B cell (primary cell): ENCODE data around the gene FMN2. TPM values are rescaled to one million over a fixed set of nuclear protein-coding genes. Genes with fewer than 3 reads are reported as not detected.

Experiments used
- ATAC-seq: fragments of 200-7000 bp; cut with Tn5 transposase; one replicate; pipeline ENCODE4 v1.10.0; 2021; ENCODE audit warnings: low read depth, mild to moderate bottlenecking, moderate number of reproducible peaks, moderate library complexity
- CTCF ChIA-PET: fragments of 350-600 bp; sonication (Branson Sonifier 250); formaldehyde crosslinking; loops from one replicate; lab custom pipeline; 2021; ENCODE audit warnings: antibody characterized with exemption, inconsistent platforms; lab: Charles Lee
- POLR2A ChIA-PET: fragments of 350-600 bp; sonication (Branson Sonifier 250); formaldehyde crosslinking; loops from one replicate; lab custom pipeline; 2021; ENCODE audit warnings: antibody characterized with exemption; lab: Charles Lee
- DNase-seq: peaks from one replicate; pipeline ENCODE4 v3.0.0; 2013
- H2AFZ ChIP-seq: 2 replicates; pipeline ENCODE4 v1.6.1; 2012; ENCODE audit warnings: mild to moderate bottlenecking, low read depth, low read length; ENCODE audit not compliant: insufficient read depth, poor library complexity, severe bottlenecking
- H3K27ac ChIP-seq, 2 donors: 1 replicate in 1 of 2; 2 replicates in 1 of 2; pipeline ENCODE4 v1.5.1; 2012 to 2013; ENCODE audit warnings: low read length in 2 of 2, mild to moderate bottlenecking in 2 of 2, moderate library complexity in 1 of 2
- H3K27me3 ChIP-seq, 4 experiments: fragments of 200-600 bp in 1 of 4; sonication (generic) in 1 of 4; replicated peaks in 1 of 4; 1 replicate in 2 of 4; 2 replicates in 2 of 4; pipeline versions ENCODE4 v1.6.1 to v1.7.0; 2013 to 2016; ENCODE audit warnings: low read length in 3 of 4, mild to moderate bottlenecking in 2 of 4, mixed read lengths in 1 of 4, moderate library complexity in 1 of 4; ENCODE audit not compliant: insufficient read depth in 4 of 4, control insufficient read depth in 3 of 4; ENCODE audit errors: control extremely low read depth in 1 of 4
- H3K36me3 ChIP-seq, 2 experiments: replicated peaks in 1 of 2; 1 replicate in 1 of 2; 2 replicates in 1 of 2; pipeline versions ENCODE4 v1.6.1 to v1.7.1; 2013; ENCODE audit warnings: low read length in 1 of 2; ENCODE audit not compliant: insufficient read depth in 2 of 2, control insufficient read depth in 1 of 2; ENCODE audit errors: control extremely low read depth in 1 of 2, extremely low read depth in 1 of 2
- H3K4me1 ChIP-seq, 2 donors: fragments of 200-600 bp in 1 of 2; sonication (generic) in 1 of 2; 1 replicate in 1 of 2; 2 replicates in 1 of 2; pipeline versions ENCODE4 v1.5.1 to v1.6.1; 2013 to 2017; ENCODE audit warnings: low read length in 2 of 2; ENCODE audit not compliant: control insufficient read depth in 2 of 2, insufficient read depth in 2 of 2
- H3K4me2 ChIP-seq: replicated peaks from 2 replicates; pipeline ENCODE3; 2012; ENCODE audit warnings: mild to moderate bottlenecking, low read depth, low read length; ENCODE audit not compliant: poor library complexity, severe bottlenecking
- H3K4me3 ChIP-seq, 5 experiments: fragments of 200-600 bp in 1 of 5; sonication (generic) in 1 of 5; 1 replicate in 3 of 5; 2 replicates in 2 of 5; pipeline versions ENCODE4 v1.5.1 to v1.7.0; 2011 to 2016; ENCODE audit warnings: low read length in 4 of 5, mild to moderate bottlenecking in 4 of 5, low read depth in 2 of 5, control low read depth in 1 of 5, moderate library complexity in 1 of 5; ENCODE audit not compliant: insufficient read depth in 1 of 5; ENCODE audit errors: control extremely low read depth in 1 of 5, extremely low read depth in 1 of 5
- H3K79me2 ChIP-seq: fragments of 200-600 bp; sonication (generic); one replicate; pipeline ENCODE4 v1.6.0; 2016; ENCODE audit warnings: low read length; ENCODE audit not compliant: control insufficient read depth, insufficient read depth
- H3K9ac ChIP-seq: fragments of 200-600 bp; sonication (generic); 2 replicates; pipeline ENCODE4 v1.6.1; 2017; ENCODE audit warnings: mild to moderate bottlenecking, low read length, moderate library complexity
- H3K9me3 ChIP-seq, 3 donors: one replicate each; pipeline versions ENCODE4 v1.6.1 to v1.7.1; 2013; ENCODE audit warnings: low read length in 2 of 3; ENCODE audit not compliant: control insufficient read depth in 2 of 3, insufficient read depth in 1 of 3; ENCODE audit errors: control extremely low read depth in 1 of 3
- H4K20me1 ChIP-seq: 2 replicates; pipeline ENCODE4 v1.6.0; 2012; ENCODE audit warnings: mild to moderate bottlenecking, low read length; ENCODE audit not compliant: insufficient read depth, control insufficient read depth, poor library complexity, severe bottlenecking
- H3K27ac Mint-ChIP-seq: one replicate; pipeline ENCODE4 v1.8.0; 2021; ENCODE audit warnings: mixed read lengths
- H3K27me3 Mint-ChIP-seq: one replicate; pipeline ENCODE4 v1.8.0; 2021; ENCODE audit warnings: mixed read lengths
- H3K4me1 Mint-ChIP-seq: one replicate; pipeline ENCODE4 v1.8.0; 2021; ENCODE audit warnings: mixed read lengths
- H3K4me3 Mint-ChIP-seq: one replicate; pipeline ENCODE4 v1.8.0; 2021; ENCODE audit warnings: mixed read lengths
- H3K9me3 Mint-ChIP-seq: one replicate; pipeline ENCODE4 v1.8.0; 2022; ENCODE audit warnings: mixed read lengths; ENCODE audit not compliant: insufficient read depth
- EZH2 ChIP-seq: IDR thresholded peaks from 2 replicates; pipeline ENCODE4 v1.6.1; 2012; ENCODE audit warnings: borderline replicate concordance, low read depth, mild to moderate bottlenecking, moderate library complexity, low read length; ENCODE audit not compliant: insufficient read depth, poor library complexity, severe bottlenecking
- WGBS: methylation state at CpG from one replicate; pipeline ENCODE4 v1.1.5; 2013; ENCODE audit warnings: missing lambda C conversion rate; ENCODE audit not compliant: insufficient coverage; 5-methylcytosine and 5-hydroxymethylcytosine counted together
- intact Hi-C: fragments of 100-400 bp; cut with micrococcal nuclease; formaldehyde crosslinking; loops from one replicate; pipeline ENCODE4 v1.10.0; 2022
- polyA plus RNA-seq: library from polyadenylated mRNA; depleted of rRNA; stranded (reverse); fragments of >200 nt; gene quantifications from 2 replicates; pipeline ENCODE4 v1.2.3, GENCODE V29; 2012
- total RNA-seq, 2 donors: library from RNA; stranded (reverse); fragments of 120-200 nt in 1 of 2; gene quantifications; 1 replicate in 1 of 2; 2 replicates in 1 of 2; pipeline versions ENCODE4 v1.2.3 to v1.2.4, GENCODE V29; 2013 to 2022
- TF ChIP-seq, protein P1 (sequence below): fragments of 200-600 bp; IDR thresholded peaks from one replicate; pipeline ENCODE4 v1.8.0; 2022; ENCODE audit warnings: antibody characterized with exemption, mild to moderate bottlenecking

Gene FMN2
- total and polyA plus RNA-seq, 2 donors (not counting 1 experiment from before 2014, with no cell fraction given), result not detected

DNA sequence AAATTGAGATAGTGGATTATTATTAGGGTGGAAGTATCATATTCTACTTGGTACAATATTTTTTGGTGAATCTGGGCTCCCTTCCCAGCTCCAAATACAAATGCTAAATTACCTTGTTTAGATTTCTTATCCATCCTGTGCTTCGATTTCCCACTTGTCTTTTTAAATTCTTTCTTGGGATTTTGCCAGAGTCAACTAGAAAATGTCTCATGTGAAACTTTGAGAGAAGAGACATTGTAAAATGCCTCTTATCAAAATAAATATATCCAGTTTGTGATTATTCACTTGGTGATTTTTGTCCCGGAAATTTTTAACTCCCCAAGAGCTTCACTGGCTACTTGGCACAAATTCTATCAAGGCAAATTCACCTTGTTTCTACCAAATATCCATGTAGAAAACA lies 202.0 kb downstream of the FMN2 start:
- peaks cover 3% of the 10 kb centered on the region for H3K9me3 Mint-ChIP-seq

DNA sequence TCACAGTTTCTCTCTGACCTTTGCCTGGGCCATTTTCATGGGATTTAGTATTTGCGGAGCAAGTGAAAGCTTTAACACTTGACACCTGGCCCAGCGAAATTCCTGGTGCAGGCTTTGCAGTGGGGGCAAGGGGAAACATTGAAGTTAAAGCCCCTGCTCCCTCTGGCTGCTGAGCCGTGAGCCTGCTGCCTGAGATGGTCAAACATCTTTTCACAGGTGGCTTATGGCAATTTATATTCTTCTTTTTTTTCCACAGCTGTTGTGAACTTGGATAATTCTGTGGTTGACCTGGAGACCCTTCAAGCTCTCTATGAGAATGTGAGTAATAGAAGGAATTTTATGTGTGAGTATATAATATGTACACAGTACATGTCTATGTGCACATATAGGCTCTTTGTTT lies 202.9 kb downstream of the FMN2 start:
- Histone ChIP-seq H3K4me1 (no peaks in the 10 kb centered on the region), H3K79me2 (no peaks in the 10 kb centered on the region), H3K4me2 (no peak overlapping the region), H3K4me3 (no peak overlapping the region), H3K27ac (no peak overlapping the region), H2AFZ (no peak overlapping the region), H3K36me3 (no peaks in the 10 kb centered on the region), H3K9ac (no peak overlapping the region), H3K27me3 (no peaks in the 10 kb centered on the region), H4K20me1 (no peaks in the 10 kb centered on the region), H3K9me3 (peaks cover 0 to 3% (median 1%) of the 10 kb centered on the region in 3 donors)
- Mint-ChIP-seq H3K9me3 (peaks cover 3% of the 10 kb centered on the region), H3K4me3 (no peak overlapping the region), H3K27ac (no peak overlapping the region), H3K27me3 (no peaks in the 10 kb centered on the region), H3K4me1 (no peaks in the 10 kb centered on the region)
- DNase-seq, result no peak
- intact Hi-C loops, result no loop called here
- CTCF ChIA-PET, result no interaction called here
- WGBS, result 24% methylated on average over 2 of the region's 3 CpGs
- no peak for TF ChIP-seq EZH2
- TF ChIP-seq, protein P1, sequence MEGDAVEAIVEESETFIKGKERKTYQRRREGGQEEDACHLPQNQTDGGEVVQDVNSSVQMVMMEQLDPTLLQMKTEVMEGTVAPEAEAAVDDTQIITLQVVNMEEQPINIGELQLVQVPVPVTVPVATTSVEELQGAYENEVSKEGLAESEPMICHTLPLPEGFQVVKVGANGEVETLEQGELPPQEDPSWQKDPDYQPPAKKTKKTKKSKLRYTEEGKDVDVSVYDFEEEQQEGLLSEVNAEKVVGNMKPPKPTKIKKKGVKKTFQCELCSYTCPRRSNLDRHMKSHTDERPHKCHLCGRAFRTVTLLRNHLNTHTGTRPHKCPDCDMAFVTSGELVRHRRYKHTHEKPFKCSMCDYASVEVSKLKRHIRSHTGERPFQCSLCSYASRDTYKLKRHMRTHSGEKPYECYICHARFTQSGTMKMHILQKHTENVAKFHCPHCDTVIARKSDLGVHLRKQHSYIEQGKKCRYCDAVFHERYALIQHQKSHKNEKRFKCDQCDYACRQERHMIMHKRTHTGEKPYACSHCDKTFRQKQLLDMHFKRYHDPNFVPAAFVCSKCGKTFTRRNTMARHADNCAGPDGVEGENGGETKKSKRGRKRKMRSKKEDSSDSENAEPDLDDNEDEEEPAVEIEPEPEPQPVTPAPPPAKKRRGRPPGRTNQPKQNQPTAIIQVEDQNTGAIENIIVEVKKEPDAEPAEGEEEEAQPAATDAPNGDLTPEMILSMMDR, result no peak
- no peak for ATAC-seq
- POLR2A ChIA-PET, result no interaction called here

More for the DNA sequence above, 202.0 kb downstream of the FMN2 start:
- H3K27ac ChIP-seq, result no peak overlapping the region
- ATAC-seq (no peak), DNase-seq (no peak)
- intact Hi-C loops, result no loop called here
- no peaks in the 10 kb centered on the region for H3K36me3 ChIP-seq
- no CpG with 5 or more reads among the region's 2 CpGs for WGBS
- Mint-ChIP-seq H3K27me3 (no peaks in the 10 kb centered on the region), H3K4me1 (no peaks in the 10 kb centered on the region), H3K4me3 (no peak overlapping the region), H3K27ac (no peak overlapping the region)
- H4K20me1 ChIP-seq, result no peaks in the 10 kb centered on the region
- H3K9me3 ChIP-seq, result peaks cover 0 to 3% (median 1%) of the 10 kb centered on the region in 3 donors
- H2AFZ ChIP-seq, result no peak overlapping the region
- ChIA-PET CTCF (no interaction called here), POLR2A (no interaction called here)
- no peak overlapping the region for H3K4me2 ChIP-seq
- no peaks in the 10 kb centered on the region for H3K4me1 ChIP-seq
- H3K4me3 ChIP-seq, result no peak overlapping the region
- no peaks in the 10 kb centered on the region for H3K79me2 ChIP-seq
- no peaks in the 10 kb centered on the region for H3K27me3 ChIP-seq
- no peak overlapping the region for H3K9ac ChIP-seq
- TF ChIP-seq EZH2, result no peak
- TF ChIP-seq, protein P1, result no peak
